Measurements from ENCODE around the gene CCNA2.

The CCNA2 gene

GRCh38 chr4:121776610-121777401, 46.9 kb downstream of the CCNA2 start:
- no peak for DNase-seq (ENCODE audit: low read depth in 2 of 2)

- no peak for DNase-seq (ENCODE audit: low read depth in 2 of 2)
Observed at GRCh38 chr4:121773883-121774282, 49.8 kb downstream of the CCNA2 start.

- DNase-seq (ENCODE audit: low read depth in 2 of 2) = no peak
Observed at GRCh38 chr4:121771869-121772268, 51.8 kb downstream of the CCNA2 start.

- no peak for DNase-seq (ENCODE audit: low read depth in 2 of 2)
Observed at GRCh38 chr4:121769341-121769740, 54.3 kb downstream of the CCNA2 start.

- DNase-seq (ENCODE audit: low read depth in 2 of 2) = no peak
Observed at GRCh38 chr4:121767166-121767565, 56.5 kb downstream of the CCNA2 start.

Data from stimulated activated CD8-positive, alpha-beta memory T cell treated with anti-CD3 and anti-CD28 coated beads, Interleukin-7, amount 100 ng/mL, for 1 hour (primary cell).